Activated T-cell treated with anti-CD3 and anti-CD28 coated beads for 1 hour (primary cell): Measurements from ENCODE around the gene GDAP1L1.
"Not testable (repeated sequence)": the region's sequence is repeated elsewhere in the genome, so short reads cannot be mapped to it uniquely, and the experiment has no call there.

Experiments used
- DNase-seq: peaks from one replicate; pipeline ENCODE4 v3.0.0-alpha.2; 2020; ENCODE audit warnings: low read depth

Gene GDAP1L1

DNA sequence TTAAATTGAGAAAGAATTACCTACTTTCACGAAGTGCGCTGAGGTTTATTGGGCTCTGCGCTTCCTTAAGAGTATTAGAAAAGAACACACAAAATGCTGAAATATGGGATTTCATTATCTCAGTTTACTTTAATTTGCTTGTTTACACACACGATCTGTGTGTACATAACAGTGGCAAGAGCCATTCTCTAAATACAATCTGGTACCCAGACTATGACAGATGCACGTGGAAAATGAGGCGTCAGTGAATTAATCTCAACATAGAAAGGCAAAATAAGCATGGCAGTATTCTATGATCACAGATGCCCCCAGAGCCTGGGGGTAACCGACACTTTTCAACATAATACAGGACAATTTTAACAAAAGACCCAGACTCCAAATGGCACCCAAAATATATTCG, 55.6 kb downstream of the GDAP1L1 start:
- no peak for DNase-seq

DNA sequence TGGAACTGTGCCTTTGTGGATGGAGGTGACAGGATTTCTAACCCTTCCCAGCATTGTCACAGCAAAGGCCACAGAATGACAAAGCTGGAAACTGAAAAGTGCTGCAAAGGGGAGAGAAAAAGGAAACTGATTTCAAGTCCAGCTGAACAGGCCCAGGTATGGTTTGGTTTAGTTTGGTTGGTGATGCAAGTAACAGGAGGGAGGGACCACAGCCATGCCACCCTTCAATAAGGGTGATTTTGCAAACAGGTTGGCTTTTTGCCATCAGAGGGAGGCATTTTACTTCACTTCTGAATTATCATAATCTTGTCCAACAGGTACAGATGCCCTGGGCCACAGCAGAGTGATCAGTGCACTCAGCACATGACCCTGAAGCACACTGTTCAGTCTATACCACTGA, 57.3 kb downstream of the GDAP1L1 start:
- DNase-seq, result no peak

DNA sequence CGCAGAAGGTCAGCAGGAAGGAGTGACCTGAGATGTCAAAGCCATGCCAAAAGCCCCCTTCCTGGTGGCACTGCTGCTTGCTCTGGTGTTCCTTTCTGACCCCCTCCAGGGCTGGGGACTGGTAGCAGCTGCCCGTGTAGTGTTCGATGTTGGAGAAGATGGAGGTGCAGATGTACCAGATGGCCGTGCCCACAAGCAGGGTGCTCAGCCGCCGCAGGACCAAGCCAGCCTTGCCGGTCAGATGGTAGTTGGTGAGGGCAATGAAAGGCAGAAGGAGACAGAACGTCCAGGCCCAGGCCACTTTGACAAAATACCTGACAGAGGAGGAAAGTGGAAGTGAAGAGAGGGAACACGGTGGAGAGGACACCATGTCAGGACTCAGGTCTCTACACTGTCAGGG, 59.8 kb downstream of the GDAP1L1 start:
- DNase-seq, result no peak

DNA sequence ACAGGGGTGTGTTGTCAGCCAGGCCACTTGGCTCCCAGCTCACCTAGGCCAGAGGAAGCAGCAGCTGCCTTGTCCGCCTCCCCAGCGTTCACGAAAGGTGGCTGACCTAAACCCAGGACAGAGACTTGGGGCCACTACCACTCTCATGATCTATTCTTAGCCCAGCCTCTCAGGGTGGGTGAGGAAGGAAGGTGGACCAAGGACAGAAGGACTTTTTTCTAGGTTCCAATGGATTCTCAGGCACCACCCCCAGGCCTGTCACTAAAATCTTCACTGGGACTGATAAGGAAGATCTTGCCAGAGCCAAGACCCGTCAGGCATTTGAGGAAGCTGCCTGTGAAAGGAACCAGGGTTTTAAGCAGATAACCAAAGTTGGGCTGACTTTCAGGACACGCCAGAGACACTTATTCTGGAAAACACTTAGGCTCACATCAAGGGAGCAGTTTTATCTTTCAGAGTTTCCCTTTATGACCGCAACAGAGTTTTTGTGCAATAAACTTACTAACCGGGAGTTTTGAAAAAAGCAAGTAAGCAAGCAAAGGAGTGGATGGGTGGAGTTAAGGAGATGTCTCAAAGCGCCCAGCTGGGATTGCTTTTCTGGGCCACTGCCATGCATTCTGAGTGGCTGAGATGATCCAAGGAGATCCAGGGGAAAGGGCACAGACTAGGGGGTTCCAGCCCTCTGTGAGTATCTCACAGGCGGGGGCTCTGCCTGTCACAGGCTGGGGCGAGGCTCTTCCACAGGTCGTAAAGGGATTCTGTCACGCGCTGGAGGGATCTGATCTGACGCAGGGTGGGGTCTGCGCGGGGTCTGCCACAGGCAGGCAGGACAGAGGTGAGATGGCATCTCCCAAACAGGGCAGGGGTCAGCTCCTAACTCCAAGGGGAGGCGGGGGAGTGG, 62.9 kb downstream of the GDAP1L1 start:
- no peak for DNase-seq

DNA sequence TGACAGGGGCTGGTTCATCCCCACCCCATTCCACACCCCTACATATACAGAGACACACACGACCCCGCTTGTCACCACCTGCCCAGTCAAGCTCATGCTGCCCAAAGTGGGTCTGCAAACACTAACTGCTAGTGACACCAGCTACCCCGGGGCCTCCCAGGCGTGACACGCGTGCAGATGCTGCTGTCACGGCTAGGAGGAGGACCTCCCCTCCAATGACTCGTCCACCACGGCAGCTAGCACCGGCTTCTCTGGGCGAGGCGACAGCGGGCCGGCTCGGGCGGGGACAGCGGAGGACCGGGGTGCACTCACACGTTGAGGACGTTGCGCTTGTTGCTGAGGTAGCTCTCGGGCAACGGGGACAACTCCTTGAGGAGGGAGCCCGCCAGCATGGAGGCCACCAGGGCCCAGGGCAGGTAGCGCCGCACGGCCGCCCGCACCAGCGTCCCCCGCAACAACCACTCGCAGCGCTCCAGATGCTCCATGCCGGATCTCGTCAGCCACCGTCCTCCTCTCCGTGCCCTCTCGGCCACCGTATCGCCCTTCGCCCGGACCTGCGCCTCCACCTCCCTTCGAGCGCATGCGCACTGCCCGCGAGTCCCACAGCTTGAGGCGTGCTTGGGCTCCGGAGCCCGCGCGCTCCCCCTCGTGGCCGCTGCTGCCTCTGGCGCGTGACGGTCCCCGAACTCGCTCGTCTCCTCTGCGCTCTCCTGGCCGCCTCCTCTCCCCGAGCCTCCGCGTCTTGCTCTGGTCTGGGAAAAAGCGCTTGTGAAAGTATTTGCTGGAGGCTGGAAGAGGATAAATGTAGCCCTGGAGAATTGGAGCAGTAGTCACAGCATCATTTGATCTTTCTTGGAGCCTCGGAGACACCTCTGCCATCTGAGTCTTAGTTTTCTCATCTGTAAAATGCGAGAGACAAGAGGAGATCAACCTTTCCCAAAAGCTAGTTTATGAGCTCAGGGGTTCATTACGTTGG, 63.8 kb downstream of the GDAP1L1 start, which contains the start of gene FITM2:
Gene FITM2 (minus strand): TSS at position 539 of the 976 bp plus-strand sequence. CDS start 54 bp downstream, at position 485.
- DNase-seq, result peak; percentile 99

DNA sequence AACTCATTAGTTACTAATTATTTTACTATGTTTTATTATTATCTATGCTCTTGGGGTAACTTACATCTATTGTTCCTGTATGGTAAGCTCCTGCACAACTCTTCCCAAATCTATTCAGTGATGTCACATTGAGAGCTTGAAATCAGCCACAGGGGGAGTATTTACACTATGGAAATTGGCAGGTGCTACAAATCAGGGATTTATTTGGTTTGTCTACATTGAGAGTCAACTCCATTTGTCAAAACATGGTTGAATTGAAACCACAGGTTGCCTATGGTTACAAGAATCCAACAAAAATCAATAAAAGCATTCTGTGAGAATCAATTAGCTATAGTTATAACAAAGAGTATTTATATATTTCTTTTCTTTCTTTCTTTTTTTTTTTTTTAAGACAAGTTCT, 67.8 kb downstream of the GDAP1L1 start:
- DNase-seq, result no peak

DNA sequence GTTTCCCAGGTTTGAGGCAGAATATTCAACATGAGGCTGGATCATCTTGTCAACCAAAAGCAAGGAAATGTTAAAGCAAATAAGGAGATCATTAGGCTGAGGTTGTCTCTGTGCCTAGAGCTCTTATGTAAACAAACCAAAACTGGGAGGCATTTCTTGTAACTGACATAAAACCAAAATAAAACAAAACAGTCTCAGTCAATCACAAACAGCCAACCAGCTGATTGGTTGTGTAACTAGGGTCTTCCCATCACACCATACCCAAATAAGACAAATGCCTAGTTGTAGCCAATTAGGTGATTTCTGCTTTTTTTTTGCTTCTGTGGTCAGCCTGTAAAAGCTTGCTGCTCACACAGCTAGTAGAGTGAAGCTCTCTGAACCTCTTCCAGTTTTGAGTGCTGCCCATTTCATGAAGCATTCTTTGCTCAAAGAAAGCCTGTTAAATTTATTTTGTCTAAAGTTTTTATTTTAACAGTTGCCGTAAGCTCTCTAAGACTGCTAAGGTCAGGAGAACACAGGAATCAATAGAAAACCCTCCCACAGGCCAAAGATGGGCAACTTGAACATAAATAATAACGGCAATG, 72.8 kb downstream of the GDAP1L1 start:
- DNase-seq, result no peak

DNA sequence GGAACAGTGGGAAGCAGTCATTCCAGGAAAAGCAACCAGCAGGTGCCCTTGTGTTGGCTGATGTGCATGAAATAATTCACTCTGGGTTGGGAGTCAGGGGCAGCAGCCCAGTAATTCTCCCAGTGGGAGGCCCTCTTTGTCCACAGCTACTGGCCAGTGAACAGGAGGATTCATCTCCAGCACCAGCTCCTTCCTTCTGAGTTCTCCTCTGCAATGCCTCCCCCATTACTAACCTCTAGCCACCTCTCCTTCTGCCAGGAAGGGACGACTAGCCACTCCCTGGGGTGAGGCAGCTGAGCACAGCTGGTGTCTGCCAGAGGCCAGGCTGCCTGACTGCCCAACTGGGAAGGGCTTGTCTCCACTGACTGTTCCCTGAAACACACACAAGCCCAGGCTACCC, 77.2 kb downstream of the GDAP1L1 start:
- no peak for DNase-seq

DNA sequence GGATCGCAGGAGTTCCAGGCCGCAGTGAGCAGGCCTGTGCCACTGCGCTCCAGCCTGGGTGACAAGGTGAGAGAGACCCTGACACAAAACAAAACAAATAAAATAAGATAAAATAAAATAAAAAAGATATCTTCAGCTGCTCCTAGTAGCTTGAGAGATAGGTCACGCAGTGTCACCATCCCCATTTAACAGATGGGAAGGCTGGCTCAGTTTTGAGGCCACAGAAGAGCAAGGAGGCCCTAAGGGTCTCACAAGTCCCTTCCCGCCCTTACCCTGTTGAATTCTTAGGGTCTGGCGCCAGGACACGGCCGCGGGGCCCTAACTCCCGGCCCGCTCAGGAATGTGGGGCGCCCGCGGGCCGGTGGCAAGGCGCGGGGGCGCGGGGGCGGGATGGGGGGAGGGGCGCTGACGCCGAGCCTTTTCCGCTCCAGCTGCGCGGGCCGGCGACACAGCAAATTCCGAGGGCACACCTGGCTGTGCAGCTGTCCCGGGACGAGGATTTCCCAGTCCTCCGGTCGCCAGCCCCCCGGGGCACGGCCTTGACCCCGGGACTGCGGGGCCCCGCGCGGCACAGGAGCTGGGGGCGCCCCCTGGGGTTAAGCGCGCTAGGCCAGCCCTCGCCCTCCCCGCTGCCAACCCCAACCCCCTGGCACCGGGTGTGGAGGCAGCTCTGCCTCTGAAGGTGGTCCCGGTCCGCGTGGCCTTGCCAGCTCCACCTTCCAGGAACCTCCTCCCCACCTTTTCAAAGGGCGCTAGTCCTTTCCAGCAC, 79.5 kb downstream of the GDAP1L1 start:
- DNase-seq, result no peak

DNA sequence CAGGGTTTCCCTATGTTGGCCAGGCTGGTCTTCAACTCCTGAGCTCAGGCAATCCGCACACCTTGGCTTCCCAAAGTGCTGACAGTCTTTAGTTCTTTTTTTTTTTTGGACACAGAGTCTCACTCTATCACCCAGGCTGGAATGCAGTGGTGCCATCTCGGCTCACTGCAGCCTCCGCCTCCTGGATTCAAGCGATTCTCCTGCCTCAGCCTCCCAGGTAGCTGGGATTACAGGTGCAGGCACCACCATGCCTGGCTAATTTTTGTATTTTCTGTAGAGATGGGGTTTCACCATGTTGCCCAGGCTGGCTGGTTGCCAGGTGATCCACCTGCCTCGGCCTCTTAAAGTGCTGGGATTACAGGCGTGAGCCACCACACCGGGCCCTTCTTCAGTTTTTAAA, 80.6 kb downstream of the GDAP1L1 start:
- DNase-seq, result not testable (repeated sequence)

DNA sequence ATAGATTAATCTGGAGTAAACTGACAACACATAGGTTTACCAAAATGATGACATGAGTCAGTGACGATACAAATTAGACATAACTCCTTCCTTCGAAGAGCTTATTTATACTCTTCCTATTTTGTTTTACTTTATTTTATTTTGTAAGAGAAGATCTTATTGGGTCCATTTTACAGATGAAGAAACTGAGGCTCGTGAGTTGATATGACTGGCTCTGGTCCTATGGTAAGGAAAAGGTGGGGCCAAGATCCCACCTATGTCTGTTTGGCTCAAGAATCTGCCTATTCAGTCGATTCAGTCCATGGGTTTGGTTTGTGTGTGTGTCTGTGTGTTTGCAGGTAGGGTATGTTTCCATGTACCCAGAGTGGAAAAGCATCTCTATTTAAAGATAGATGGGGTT, 81.3 kb downstream of the GDAP1L1 start:
- DNase-seq, result no peak
